ENCODE results near the gene USP13.

USP13 gene

DNA sequence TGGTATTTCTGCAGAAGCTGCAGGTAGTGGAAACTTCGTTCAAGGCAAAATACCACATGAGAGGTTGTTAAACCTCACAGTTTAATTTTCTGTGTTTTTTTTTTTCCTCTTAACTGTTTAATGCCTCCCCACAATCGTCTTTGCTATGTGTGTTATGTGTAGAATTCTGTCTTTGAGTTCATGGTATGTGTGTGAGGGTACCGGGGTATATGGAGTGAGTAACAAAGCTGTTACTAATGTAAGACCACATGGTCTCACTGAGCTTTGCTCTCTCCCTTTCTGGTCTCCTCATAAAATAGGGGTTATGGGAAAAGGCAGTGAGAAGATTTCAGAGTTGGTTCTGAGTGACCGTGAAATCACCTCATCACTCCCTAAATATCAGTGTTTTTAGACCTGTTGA is 143.6 kb downstream of the USP13 start:
- no peak for DNase-seq (ENCODE audit: low spot score)

DNA sequence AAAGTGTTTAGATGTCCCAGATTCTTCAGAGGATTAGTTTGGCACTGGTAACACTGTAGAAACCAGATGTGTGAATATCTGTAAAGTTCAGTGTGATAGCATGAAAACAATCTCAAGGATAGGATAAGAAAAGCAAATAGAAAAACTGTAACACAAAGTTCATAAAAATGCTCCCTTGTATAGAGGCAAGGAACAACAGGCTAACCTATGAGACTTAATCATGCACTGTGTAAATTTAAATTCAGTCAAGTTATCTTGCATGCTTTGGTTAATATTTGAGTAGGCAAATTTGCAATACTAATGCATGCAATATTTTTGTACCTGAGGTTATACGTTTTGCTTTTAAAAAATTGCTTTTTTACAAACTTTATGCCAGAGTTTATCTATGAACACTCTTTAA is 144.4 kb downstream of the USP13 start:
- no peak for DNase-seq (ENCODE audit: low spot score)

DNA sequence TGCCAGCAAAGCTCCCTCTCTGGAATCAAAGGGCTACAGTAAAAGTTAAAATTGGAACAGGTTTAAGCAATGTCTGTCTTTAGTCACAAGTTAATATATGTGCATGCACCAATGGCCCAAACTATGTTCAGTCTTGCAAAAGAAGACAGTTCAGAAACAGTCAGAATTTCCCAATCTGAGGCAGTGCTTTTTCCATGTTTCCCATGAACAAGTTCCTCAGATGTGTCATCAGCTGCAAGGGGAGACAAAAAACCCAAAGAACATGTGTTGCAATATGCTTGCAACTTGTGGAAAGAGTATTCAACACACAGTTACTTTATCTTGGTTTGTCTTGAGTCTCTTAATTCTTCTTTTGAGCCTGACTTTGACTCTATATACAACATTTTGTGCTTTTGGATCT is 148.4 kb downstream of the USP13 start:
- peak; percentile 14 for DNase-seq (ENCODE audit: low spot score)

DNA sequence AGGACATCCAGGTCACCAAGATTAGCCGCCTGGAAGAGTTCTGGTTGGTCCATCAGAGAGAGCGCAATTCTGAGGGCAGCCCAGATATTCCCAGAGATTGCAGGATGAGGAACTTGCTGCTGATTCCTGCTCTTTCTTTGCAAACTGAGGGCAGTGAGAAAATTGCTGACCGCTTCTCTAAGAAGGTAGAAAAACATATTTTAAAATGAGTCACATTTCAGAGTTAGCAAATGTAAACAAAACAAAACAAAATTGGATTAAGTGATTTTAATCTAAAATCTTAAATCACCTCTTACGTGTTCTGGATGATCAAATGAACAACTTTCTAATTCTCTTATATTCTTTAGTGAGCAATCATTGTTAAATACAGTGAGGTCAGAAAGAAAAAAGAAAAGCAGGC is 149.0 kb downstream of the USP13 start:
- DNase-seq (ENCODE audit: low spot score) = no peak

DNA sequence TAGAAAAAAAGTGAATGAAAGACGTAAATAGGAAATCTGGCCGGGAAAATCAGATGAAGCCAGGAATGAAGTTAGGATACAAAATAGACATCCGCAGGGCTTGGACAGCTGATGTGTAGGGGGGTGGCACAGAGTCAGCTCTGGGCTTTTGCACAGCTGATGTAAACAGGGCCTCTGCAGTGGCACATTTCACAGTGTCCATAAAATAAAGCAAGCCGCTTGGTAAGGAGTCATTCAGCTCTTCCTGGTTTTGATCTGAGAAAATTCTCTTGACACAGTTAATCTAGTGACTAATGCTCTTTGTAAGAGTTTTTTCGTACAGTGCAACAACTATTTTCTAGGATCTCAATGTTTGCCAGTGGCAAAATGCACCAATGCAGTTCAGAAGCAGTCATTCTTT is 153.3 kb downstream of the USP13 start:
- DNase-seq (ENCODE audit: low spot score) = no peak

DNA sequence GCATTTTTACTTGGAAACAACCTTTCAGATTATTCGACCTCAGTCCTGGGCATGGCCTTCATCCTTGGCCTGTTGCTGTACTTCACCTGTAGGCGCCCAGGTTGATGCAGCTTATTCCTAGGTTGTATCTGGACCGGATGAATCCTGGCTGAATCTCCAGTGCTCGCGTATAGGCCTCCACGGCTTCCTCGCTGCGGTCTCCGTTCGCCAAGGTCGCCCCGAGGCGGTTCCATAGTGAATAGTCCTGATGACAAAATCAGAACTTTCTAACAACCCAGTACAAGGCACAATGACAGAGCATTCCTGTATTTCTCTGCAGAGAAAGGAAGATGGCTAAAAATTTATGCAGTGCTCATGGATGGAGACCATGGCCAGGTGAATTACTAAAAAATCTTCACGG is 154.7 kb downstream of the USP13 start:
- DNase-seq (ENCODE audit: low spot score) = no peak

DNA sequence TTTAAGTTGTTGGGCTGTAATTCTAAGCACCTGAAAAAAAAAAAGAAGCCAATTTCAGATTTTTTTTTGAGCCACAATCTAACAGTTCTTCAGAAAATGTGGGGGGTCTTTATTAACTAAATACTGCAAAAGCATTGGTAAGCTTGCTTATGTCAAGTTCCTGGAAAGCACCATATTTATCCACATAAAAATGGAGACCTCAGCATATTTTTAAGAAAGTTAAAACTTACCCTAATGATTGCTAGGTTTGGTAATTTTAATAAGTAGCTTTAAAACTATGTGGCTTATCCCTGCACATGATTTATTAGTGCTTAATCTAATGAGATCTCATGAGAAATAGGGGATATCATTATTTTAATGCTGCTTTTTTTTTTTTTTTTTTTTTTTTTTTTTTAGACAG is 156.8 kb downstream of the USP13 start:
- DNase-seq (ENCODE audit: low spot score) = no peak

DNA sequence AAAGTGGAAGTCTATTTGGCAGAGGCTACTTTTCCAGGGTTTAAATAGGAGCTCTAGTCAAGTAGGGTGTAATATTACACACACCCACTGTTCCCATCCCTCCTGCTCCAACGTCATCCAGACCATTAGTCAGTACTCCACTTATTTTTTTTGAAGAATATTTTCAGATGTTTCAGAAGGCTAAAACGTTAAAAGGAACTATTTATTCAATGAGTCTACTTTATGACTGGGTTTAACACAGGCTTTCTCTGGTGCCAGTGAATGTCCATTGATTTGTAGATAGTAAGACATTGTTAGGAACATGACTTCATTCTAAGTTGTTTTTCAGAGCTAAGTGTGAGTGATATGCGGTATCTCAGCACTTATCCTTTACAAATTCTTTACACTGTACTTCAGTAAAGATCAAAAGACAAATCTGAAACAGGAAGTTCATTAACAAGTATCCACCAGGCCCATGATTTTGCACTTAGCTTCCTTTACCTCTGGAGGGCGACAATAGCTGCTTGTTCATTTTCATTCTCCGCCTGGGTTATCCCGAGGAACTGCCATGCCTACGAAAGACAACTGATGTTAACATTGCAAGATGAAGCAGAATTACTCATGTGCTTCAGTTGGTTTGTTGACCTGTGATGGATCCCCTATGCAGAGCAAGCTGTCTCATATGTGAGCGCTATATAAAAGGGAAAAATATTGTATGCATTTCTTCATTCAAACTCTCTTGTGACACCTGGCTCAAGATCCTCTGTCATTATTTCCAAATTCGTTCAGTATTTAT is 158.7 kb downstream of the USP13 start:
- peak; percentile 50 for DNase-seq (ENCODE audit: low spot score)

DNA sequence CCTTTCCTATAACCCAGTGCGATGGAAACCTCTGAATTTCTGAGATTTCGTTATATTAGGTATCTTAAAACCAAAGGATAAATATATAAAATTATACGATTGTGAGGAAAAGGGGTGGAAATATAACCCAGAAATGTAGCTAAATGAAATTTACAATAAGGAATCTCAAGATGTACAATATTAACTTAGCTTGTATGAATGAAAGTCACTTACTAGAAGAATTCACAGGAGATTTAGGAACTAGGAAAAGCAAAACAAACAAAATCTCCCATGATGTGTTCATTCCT is 159.2 kb downstream of the USP13 start:
- no peak for DNase-seq (ENCODE audit: low spot score)

DNA sequence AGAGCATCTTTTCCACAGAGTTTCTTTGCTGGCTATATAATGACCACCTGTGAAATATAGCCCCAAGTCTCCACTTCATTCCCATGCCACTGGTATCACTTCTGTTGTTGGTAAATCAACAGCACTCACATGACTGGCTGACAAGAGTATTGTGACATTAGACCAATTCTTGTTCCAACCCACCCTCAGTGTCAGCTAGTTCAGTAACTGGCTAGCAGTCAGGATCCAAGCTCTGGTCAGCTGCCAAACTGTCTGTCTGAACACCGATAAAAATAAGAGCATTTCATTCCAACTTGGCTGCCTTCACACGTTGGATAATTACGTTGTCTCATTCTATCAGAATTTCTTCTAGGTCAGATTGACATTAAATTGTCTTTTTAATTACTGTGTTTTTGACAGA is 166.5 kb downstream of the USP13 start:
- no peak for DNase-seq (ENCODE audit: low spot score)

DNA sequence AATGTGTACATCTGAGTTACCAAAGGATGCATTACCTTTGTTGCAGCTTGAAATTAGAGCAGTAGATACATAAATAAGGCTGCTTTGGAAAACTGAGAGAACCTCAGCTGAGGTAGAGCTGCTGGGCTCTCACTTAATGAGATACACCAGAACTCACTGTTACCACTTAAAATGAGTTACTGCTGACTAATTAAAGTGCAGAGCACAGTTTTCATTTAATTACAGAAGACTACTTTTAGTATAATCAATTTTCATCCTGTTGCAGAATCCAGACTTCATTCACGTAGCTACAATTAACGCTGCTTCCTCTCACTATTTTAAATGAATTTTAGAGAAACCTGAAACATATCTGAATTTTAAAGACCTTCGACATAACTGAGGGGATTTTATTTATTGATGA is 169.5 kb downstream of the USP13 start:
- DNase-seq (ENCODE audit: low spot score) = no peak

DNA sequence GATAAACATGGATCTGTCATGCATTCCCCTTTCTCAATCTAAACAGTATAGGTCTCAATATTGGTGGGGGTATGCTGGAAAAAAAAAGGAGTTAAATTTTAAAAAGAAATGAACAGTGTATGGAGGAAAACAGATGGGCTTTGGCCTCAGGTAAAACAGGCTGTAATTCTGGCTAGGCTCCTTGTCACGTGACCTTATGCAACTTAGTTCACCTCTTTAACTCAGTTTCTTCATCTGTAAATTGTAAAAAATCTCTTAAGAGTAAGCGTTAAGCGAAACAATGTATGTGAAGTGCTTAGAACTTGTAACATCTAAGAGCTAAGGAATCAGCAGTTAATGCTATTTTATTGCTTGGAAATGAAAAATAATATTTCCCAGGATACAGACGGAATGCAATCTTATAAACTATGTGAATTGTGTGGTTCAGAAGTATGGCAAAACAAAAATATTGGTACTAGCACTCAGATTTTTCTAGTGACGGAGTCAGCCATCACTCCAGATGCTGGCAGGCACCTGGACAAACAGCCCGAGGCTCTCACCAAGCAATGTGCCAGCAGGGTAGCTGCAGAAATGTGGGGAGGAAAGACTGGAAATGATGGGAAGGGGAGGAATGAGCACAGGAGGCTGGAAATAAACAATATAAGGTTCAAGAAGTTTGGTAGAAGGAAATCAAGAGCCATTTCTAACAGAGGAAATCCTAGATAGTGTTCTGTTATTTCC is 172.8 kb downstream of the USP13 start:
- no peak for DNase-seq (ENCODE audit: low spot score)

DNA sequence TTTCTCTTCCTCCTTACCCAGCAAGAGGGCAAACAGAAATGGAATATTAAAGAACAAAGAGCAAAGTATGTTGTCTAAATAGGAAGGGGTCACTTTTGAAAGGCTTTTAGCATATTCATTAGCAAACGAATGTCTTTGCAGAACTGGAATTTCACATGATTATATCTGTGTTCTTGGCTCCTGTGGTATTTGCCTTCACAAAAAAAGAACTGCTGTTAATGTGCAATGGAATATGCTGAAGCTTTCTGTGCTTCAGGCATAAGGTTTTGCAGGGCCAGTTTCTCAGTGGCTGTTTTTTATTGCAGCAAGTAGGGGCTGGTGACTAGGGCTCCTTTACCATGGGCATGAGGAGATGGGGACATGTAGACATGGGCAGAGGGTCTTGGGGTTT is 173.4 kb downstream of the USP13 start:
- DNase-seq (ENCODE audit: low spot score) = no peak

DNA sequence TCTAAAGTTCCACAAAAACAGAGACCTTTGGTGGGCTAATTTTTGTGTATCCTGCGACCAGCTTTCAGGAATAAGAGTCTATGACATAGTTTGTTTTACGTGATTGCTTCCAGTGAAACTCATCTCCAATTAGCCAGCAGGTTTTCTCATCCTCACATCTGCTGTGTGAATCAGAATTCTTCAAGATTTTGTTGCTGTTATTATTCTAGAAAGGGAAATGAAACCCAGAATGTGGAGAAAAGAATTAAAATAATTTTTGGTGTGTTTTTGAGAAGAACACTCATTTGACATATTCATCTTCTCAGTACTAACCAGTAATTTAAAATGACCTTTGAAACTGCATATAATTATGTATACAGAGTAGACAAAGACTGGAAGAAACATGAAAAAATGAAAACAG is 175.9 kb downstream of the USP13 start:
- no peak for DNase-seq (ENCODE audit: low spot score)

DNA sequence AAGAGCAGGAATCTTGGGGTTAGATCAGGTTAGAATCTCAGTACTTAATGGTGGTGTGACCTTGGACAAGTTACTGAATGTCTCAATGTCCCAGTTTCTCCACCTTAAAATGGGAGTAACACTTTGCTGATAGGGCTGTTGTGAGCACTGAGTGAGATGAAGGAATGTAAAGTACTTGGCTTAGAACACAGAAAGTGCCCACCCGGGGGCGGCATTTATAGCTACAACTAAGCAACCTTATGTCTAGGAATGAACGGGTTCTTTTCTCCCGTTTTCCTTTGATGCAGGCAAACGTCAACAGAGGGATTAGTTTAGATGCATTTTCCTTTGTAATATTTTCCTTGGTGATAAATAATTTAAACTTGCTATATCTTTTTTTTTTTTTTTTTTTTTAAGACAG is 176.6 kb downstream of the USP13 start:
- DNase-seq (ENCODE audit: low spot score) = no peak

DNA sequence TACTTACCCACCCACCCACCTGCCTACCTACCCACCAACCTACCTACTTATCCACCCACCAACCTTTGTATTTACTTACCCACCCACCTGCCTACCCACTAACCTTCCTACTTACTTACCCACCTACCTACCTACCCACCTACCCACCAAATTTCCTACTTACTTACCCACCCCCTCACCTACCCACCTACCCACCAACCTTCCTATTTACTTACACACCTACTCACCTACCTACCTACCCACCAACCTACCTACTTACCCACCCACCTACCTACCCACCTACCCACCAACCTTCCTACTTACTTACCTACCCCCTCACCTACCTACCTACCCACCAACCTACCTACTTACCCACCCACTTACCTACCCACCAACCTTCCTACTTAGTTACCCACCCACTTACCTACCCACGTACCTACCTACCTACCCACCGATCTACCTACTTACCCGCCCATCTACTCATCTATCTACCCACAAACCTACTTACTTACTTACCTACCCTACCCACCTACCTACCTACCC is 179.6 kb downstream of the USP13 start:
- no peak for DNase-seq (ENCODE audit: low spot score)

DNA sequence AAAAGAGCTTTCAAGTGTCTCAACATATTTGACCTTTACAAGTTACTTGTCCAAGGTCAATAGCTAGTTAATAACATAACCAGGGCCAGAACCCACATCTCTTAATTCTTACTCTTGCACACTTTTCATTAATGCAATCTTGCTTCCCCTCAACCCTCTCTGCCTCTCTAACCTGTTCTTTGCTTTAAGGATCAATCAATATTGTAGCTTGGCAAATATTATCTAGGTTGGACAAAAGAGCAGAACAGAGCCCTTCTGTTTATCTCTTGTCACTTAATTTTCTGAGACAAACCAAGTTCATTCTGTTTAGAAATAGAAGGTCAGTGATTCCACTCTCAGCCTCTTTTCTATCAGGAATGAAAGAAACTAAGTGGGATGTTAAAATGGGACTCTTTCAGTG is 180.5 kb downstream of the USP13 start:
- no peak for DNase-seq (ENCODE audit: low spot score)

DNA sequence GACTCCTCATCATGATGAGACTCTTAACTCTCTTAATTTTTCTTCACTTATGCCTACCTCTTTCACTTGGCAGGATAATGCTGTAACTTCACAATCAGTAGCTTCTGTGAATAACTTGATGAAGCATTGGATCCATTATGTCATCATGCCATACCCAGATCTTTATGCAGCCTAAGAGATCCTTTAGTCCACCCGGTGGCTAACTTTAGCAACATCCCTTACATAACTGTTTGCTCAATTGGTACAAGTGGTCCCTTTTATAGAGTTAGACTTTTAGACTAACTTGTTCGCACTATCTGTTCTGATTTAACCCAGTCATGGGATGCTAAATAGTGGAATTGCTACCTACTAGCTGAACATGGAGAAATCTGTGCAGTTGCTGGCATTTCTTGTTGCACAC is 184.5 kb downstream of the USP13 start:
- DNase-seq (ENCODE audit: low spot score) = no peak
